GM18498 (cell line): ENCODE data around the gene DPEP1.
"Not testable (repeated sequence)": the region's sequence is repeated elsewhere in the genome, so short reads cannot be mapped to it uniquely, and the experiment has no call there.

ENCODE experiments used
- ATAC-seq: cut with Tn5 transposase; IDR thresholded peaks from one replicate; pipeline ENCODE4 v1.9.1; 2021; ENCODE audit warnings: mild to moderate bottlenecking, moderate library complexity; ENCODE audit not compliant: unreplicated experiment

Gene DPEP1

GRCh38 chr16:89645122-89645521, 31.7 kb downstream of the DPEP1 start:
- ATAC-seq, result no peak

GRCh38 chr16:89646270-89646669, 32.8 kb downstream of the DPEP1 start:
- no peak for ATAC-seq

- no peak for ATAC-seq
These were observed 33.5 kb downstream of the DPEP1 start for GRCh38 chr16:89646906-89647305.

- no peak for ATAC-seq
These were observed 38.1 kb downstream of the DPEP1 start for GRCh38 chr16:89651584-89651983.

- no peak for ATAC-seq
These were observed 40.3 kb downstream of the DPEP1 start for GRCh38 chr16:89653656-89654295.

- no peak for ATAC-seq
These were observed 41.7 kb downstream of the DPEP1 start for GRCh38 chr16:89655062-89655643.

GRCh38 chr16:89656435-89657121, 43.1 kb downstream of the DPEP1 start:
- no peak for ATAC-seq

GRCh38 chr16:89657442-89658220, 44.2 kb downstream of the DPEP1 start, which contains the start of the genes CHMP1A and SPATA33:
CHMP1A (minus strand) TSS chr16:89657708; CDS start chr16:89657588, 120 bp downstream.
SPATA33 (plus strand) TSS chr16:89657836; CDS start chr16:89657912, 76 bp downstream.
- peak; percentile 90 for ATAC-seq

GRCh38 chr16:89658221-89658879, 44.9 kb downstream of the DPEP1 start:
- no peak for ATAC-seq

- ATAC-seq, result no peak
These were observed 46.7 kb downstream of the DPEP1 start for GRCh38 chr16:89660146-89660545.

- no peak for ATAC-seq
These were observed 47.8 kb downstream of the DPEP1 start for GRCh38 chr16:89661215-89661614.

GRCh38 chr16:89664238-89664637, 50.8 kb downstream of the DPEP1 start:
- not testable (repeated sequence) for ATAC-seq

- ATAC-seq, result not testable (repeated sequence)
These were observed 53.6 kb downstream of the DPEP1 start for GRCh38 chr16:89667000-89667399.

GRCh38 chr16:89667633-89668032, 54.2 kb downstream of the DPEP1 start:
- no peak for ATAC-seq

- ATAC-seq, result no peak
These were observed 55.3 kb downstream of the DPEP1 start for GRCh38 chr16:89668790-89669158.

- ATAC-seq, result no peak
These were observed 56.3 kb downstream of the DPEP1 start for GRCh38 chr16:89669755-89670154.

GRCh38 chr16:89670496-89671431, 57.3 kb downstream of the DPEP1 start:
- ATAC-seq, result no peak

GRCh38 chr16:89671565-89671964, 58.1 kb downstream of the DPEP1 start:
- not testable (repeated sequence) for ATAC-seq

- no peak for ATAC-seq
These were observed 58.9 kb downstream of the DPEP1 start for GRCh38 chr16:89672177-89672941.
